IMR-90 (cell line): ENCODE data around the gene NOL9. TPM values are rescaled to one million over a fixed set of nuclear protein-coding genes. Genes with fewer than 3 reads are reported as not detected.

ENCODE experiments used
- ATAC-seq: fragments of 200-7000 bp; cut with Tn5 transposase; 2 replicates; pipeline ENCODE4 v1.9.1; 2020; ENCODE audit warnings: low read depth, mild to moderate bottlenecking, moderate library complexity
- BruUV-seq: library from RNA; stranded (reverse); fragments of 400-500 nt; replicated peaks from 2 replicates; lab custom pipeline; 2021; lab: Mats Ljungman, UMichigan
- CTCF ChIA-PET: fragments of 300-600 bp; formaldehyde crosslinking; extraction: SDS; loops from one replicate; lab custom pipeline; 2021; ENCODE audit warnings: antibody characterized with exemption; lab: Yijun Ruan, JAX
- POLR2A ChIA-PET: fragments of 300-600 bp; sonication (Branson Sonifier 250); formaldehyde crosslinking; loops from one replicate; lab custom pipeline; 2022; ENCODE audit warnings: antibody characterized with exemption; ENCODE audit not compliant: unreplicated experiment; lab: Charles Lee
- DNase-seq: peaks from one replicate; pipeline ENCODE4 v3.0.0; 2013
- H2AFZ ChIP-seq: replicated peaks from 2 replicates; pipeline ENCODE3; 2013; ENCODE audit warnings: low read length, mild to moderate bottlenecking; ENCODE audit not compliant: poor library complexity
- H2AK5ac ChIP-seq: 2 replicates; pipeline ENCODE4 v1.6.1; 2013; ENCODE audit warnings: low read depth, low read length, inconsistent platforms
- H2AK9ac ChIP-seq: replicated peaks from 2 replicates; pipeline ENCODE3; 2013; ENCODE audit warnings: mild to moderate bottlenecking, low read depth, low read length, moderate library complexity; ENCODE audit not compliant: poor library complexity
- H2BK120ac ChIP-seq: 2 replicates; pipeline ENCODE4 v1.6.1; 2013; ENCODE audit warnings: low read depth, low read length, inconsistent platforms
- H2BK15ac ChIP-seq: 3 replicates; pipeline ENCODE4 v1.6.1; 2013; ENCODE audit warnings: low read depth, low read length, inconsistent platforms
- H2BK20ac ChIP-seq: 2 replicates; pipeline ENCODE4 v1.6.1; 2013; ENCODE audit warnings: low read depth, mild to moderate bottlenecking, inconsistent platforms, low read length, moderate library complexity
- H2BK5ac ChIP-seq: 2 replicates; pipeline ENCODE4 v1.6.1; 2013; ENCODE audit warnings: mild to moderate bottlenecking, low read depth, low read length, inconsistent platforms; ENCODE audit not compliant: poor library complexity, severe bottlenecking
- H3K14ac ChIP-seq: replicated peaks from 2 replicates; pipeline ENCODE4 v1.6.1; 2013; ENCODE audit warnings: low read depth, low read length, inconsistent platforms
- H3K18ac ChIP-seq: 2 replicates; pipeline ENCODE4 v1.6.1; 2013; ENCODE audit warnings: low read depth, low read length, control low read depth
- H3K23ac ChIP-seq: 2 replicates; pipeline ENCODE4 v1.6.1; 2013; ENCODE audit warnings: low read depth, low read length, inconsistent platforms
- H3K27ac ChIP-seq: 2 replicates; pipeline ENCODE4 v1.5.1; 2013; ENCODE audit warnings: mild to moderate bottlenecking, control low read depth, low read length; ENCODE audit not compliant: insufficient read depth
- H3K27me3 ChIP-seq: 2 replicates; pipeline ENCODE4 v1.6.1; 2013; ENCODE audit warnings: low read length; ENCODE audit not compliant: control insufficient read depth, insufficient read depth
- H3K36me3 ChIP-seq: 2 replicates; pipeline ENCODE4 v1.6.1; 2013; ENCODE audit warnings: low read length, mixed read lengths; ENCODE audit not compliant: control insufficient read depth, insufficient read depth
- H3K4ac ChIP-seq: 2 replicates; pipeline ENCODE4 v1.6.1; 2013; ENCODE audit warnings: low read depth, low read length, inconsistent platforms
- H3K4me1 ChIP-seq: 2 replicates; pipeline ENCODE4 v1.6.1; 2013; ENCODE audit warnings: low read length, mixed read lengths; ENCODE audit not compliant: control insufficient read depth, insufficient read depth
- H3K4me2 ChIP-seq: 2 replicates; pipeline ENCODE4 v1.6.1; 2013; ENCODE audit warnings: low read depth, mild to moderate bottlenecking, control low read depth, low read length, moderate library complexity
- H3K4me3 ChIP-seq: 2 replicates; pipeline ENCODE4 v1.5.1; 2013; ENCODE audit warnings: low read depth, mild to moderate bottlenecking, control low read depth, low read length, moderate library complexity; ENCODE audit not compliant: insufficient read depth
- H3K56ac ChIP-seq: 2 replicates; pipeline ENCODE4 v1.6.1; 2013; ENCODE audit warnings: low read length, inconsistent platforms; ENCODE audit not compliant: insufficient read depth; ENCODE audit errors: extremely low read depth
- H3K79me1 ChIP-seq, 2 experiments: 2 replicates each; pipeline ENCODE4 v1.6.1; 2013; ENCODE audit warnings: low read length in 2 of 2, inconsistent platforms in 1 of 2, low read depth in 1 of 2
- H3K9ac ChIP-seq: 2 replicates; pipeline ENCODE4 v1.6.1; 2013; ENCODE audit warnings: low read depth, low read length, control low read depth
- H3K9me1 ChIP-seq: 2 replicates; pipeline ENCODE4 v1.6.1; 2013; ENCODE audit warnings: low read length, inconsistent platforms; ENCODE audit not compliant: insufficient read depth
- H3K9me3 ChIP-seq: 2 replicates; pipeline ENCODE4 v1.6.1; 2013; ENCODE audit warnings: low read length; ENCODE audit not compliant: control insufficient read depth, insufficient read depth
- H4K20me1 ChIP-seq: 2 replicates; pipeline ENCODE4 v1.6.1; 2013; ENCODE audit warnings: low read length, inconsistent platforms; ENCODE audit not compliant: insufficient read depth
- H4K5ac ChIP-seq: 2 replicates; pipeline ENCODE4 v1.6.1; 2013; ENCODE audit warnings: mild to moderate bottlenecking, low read depth, low read length, control low read depth
- H4K8ac ChIP-seq, 2 experiments: 2 replicates each; pipeline ENCODE4 v1.6.1; 2013; ENCODE audit warnings: low read depth in 2 of 2, low read length in 2 of 2, control low read depth in 1 of 2, inconsistent platforms in 1 of 2
- H4K91ac ChIP-seq: 2 replicates; pipeline ENCODE4 v1.6.1; 2013; ENCODE audit warnings: low read depth, low read length, inconsistent platforms; ENCODE audit not compliant: insufficient read depth
- BHLHE40 ChIP-seq: fragments of 150-350 bp; IDR thresholded peaks from 2 replicates; pipeline ENCODE4 v1.6.1; 2016; ENCODE audit warnings: mild to moderate bottlenecking, low read depth, low read length
- CEBPB ChIP-seq: IDR thresholded peaks from 2 replicates; pipeline ENCODE4 v1.6.1; 2012; ENCODE audit warnings: low read depth, low read length, improper control_type of control experiment
- CHD1 ChIP-seq: IDR thresholded peaks from 2 replicates; pipeline ENCODE4 v1.6.1; 2012; ENCODE audit warnings: low read depth, low read length, improper control_type of control experiment
- CTCF ChIP-seq: conservative IDR thresholded peaks from 2 replicates; pipeline ENCODE4 v1.5.1; 2012; ENCODE audit warnings: mild to moderate bottlenecking, low read depth, low read length, improper control_type of control experiment
- ELK1 ChIP-seq: fragments of 150-350 bp; IDR thresholded peaks from 2 replicates; pipeline ENCODE4 v1.6.1; 2016; ENCODE audit warnings: low read depth, mild to moderate bottlenecking, low read length, moderate library complexity, borderline replicate concordance
- FOS ChIP-seq: fragments of 150-350 bp; IDR thresholded peaks from 2 replicates; pipeline ENCODE4 v1.6.1; 2016; ENCODE audit warnings: low read depth, low read length
- MAFK ChIP-seq: IDR thresholded peaks from 2 replicates; pipeline ENCODE4 v1.6.1; 2012; ENCODE audit warnings: low read depth, low read length, improper control_type of control experiment
- MAZ ChIP-seq: IDR thresholded peaks from 2 replicates; pipeline ENCODE4 v1.6.1; 2012; ENCODE audit warnings: low read depth, mild to moderate bottlenecking, low read length, improper control_type of control experiment, moderate library complexity, borderline replicate concordance
- MXI1 ChIP-seq: IDR thresholded peaks from 2 replicates; pipeline ENCODE4 v1.6.1; 2012; ENCODE audit warnings: low read depth, mild to moderate bottlenecking, low read length, moderate library complexity, borderline replicate concordance
- NFE2L2 ChIP-seq: fragments of 150-350 bp; IDR thresholded peaks from 2 replicates; pipeline ENCODE4 v1.6.1; 2016; ENCODE audit warnings: low read depth, mild to moderate bottlenecking, low read length
- POLR2A ChIP-seq: IDR thresholded peaks from 2 replicates; pipeline ENCODE4 v1.6.1; 2012; ENCODE audit warnings: mild to moderate bottlenecking, low read depth, low read length
- RAD21 ChIP-seq: IDR thresholded peaks from 2 replicates; pipeline ENCODE4 v1.6.1; 2012; ENCODE audit warnings: low read length, improper control_type of control experiment
- RCOR1 ChIP-seq: IDR thresholded peaks from 2 replicates; pipeline ENCODE4 v1.6.1; 2012; ENCODE audit warnings: mild to moderate bottlenecking, low read length, improper control_type of control experiment; ENCODE audit not compliant: insufficient replicate concordance
- RFX5 ChIP-seq: IDR thresholded peaks from 2 replicates; pipeline ENCODE4 v1.8.0; 2012; ENCODE audit warnings: low read depth, mild to moderate bottlenecking, low read length, moderate library complexity
- WGBS, 2 experiments: methylation state at CpG; one replicate each; pipeline versions ENCODE4 v1.1.5 to v1.1.7; 2013; ENCODE audit warnings: missing lambda C conversion rate in 2 of 2; ENCODE audit not compliant: insufficient read length in 1 of 2; ENCODE audit errors: extremely low coverage in 2 of 2; 5-methylcytosine and 5-hydroxymethylcytosine counted together
- dilution Hi-C: fragments of 300-500 bp; cut with HindIII; formaldehyde crosslinking; loops from one replicate; pipeline ENCODE4 v1.14.3; 2018; ENCODE audit warnings: low sequenced_read_pairs; ENCODE audit not compliant: unreplicated experiment
- in situ Hi-C: fragments of 300-500 bp; cut with MboI; formaldehyde crosslinking; loops from 3 replicates; pipeline ENCODE4 v1.14.3; 2019; ENCODE audit warnings: low sequenced_read_pairs, inconsistent platforms, mixed read lengths
- intact Hi-C: fragments of 100-400 bp; cut with micrococcal nuclease; formaldehyde crosslinking; loops from 2 replicates; pipeline ENCODE4 v1.10.0; 2022
- polyA plus RNA-seq, 3 experiments: library from polyadenylated mRNA; depleted of rRNA; stranded (reverse); fragments of >200 nt; gene quantifications; 2 replicates each; pipeline ENCODE4 v1.2.3, GENCODE V29; 2012; ENCODE audit warnings: low replicate concordance in 1 of 3
- total RNA-seq: library from RNA; depleted of rRNA; stranded (reverse); fragments of >200 nt; gene quantifications from 2 replicates; pipeline ENCODE4 v1.2.3, GENCODE V29; 2012

Gene NOL9
- total and polyA plus RNA-seq, 2 of the 4 experiments (the other 2 are of a cell fraction): 13.0 to 19.2 TPM

GRCh38 chr1:6491480-6491962 lies 62.8 kb downstream of the NOL9 start, which contains the start of gene PLEKHG5:
Gene PLEKHG5 (minus strand): TSS chr1:6491667. CDS start chr1:6477571, 14,096 bp downstream.
- POLR2A ChIA-PET: no interaction called here
- dilution Hi-C loops: no loop called here

More at GRCh38 chr1:6491480-6491962, 62.8 kb downstream of the NOL9 start, which contains the start of gene PLEKHG5:
- Histone ChIP-seq H3K36me3 (no peaks in the 10 kb centered on the region), H3K79me1 (peaks cover 0 to 20% of the 10 kb centered on the region in 2 experiments; a peak in 1 of 4 replicates), H3K14ac (peak within 1 kb of the TSS; percentile 73), H3K27me3 (no peaks in the 10 kb centered on the region), H2AFZ (peak within 1 kb of the TSS; percentile 95), H3K4ac (peak within 1 kb of the TSS; percentile 94), H3K23ac (peak within 1 kb of the TSS; percentile 36; the same call in 1 of the 2 replicates), H4K8ac (peak within 1 kb of the TSS; percentile 46 to 86), H3K27ac (peak within 1 kb of the TSS; percentile 80), H2BK15ac (0 out of 3 replicates have a peak within 1 kb of the TSS, but pooled peaks have one; percentile 40), H4K91ac (peak within 1 kb of the TSS; percentile 57), H2BK120ac (peak within 1 kb of the TSS; percentile 67), H3K9ac (peak within 1 kb of the TSS; percentile 71), H2AK9ac (peak within 1 kb of the TSS; percentile 99), H3K18ac (no peak within 1 kb of the TSS), H3K4me1 (peaks cover 17% of the 10 kb centered on the region), H3K4me2 (peak within 1 kb of the TSS; percentile 58), H3K9me1 (0 out of 2 replicates have a peak, but pooled peaks cover 2% of the 10 kb centered on the region), H3K4me3 (peak within 1 kb of the TSS; percentile 66), H2BK20ac (peak within 1 kb of the TSS; percentile 57; the same call in 1 of the 2 replicates), H2BK5ac (peak within 1 kb of the TSS; percentile 53), H2AK5ac (peak within 1 kb of the TSS; percentile 81), H3K56ac (peak within 1 kb of the TSS; percentile 2; the same call in 1 of the 2 replicates), H3K9me3 (no peaks in the 10 kb centered on the region), H4K20me1 (peaks cover 6% of the 10 kb centered on the region; the same call in 1 of the 2 replicates), H4K5ac (peak within 1 kb of the TSS; percentile 67)
- no TSS peak for BruUV-seq
- CTCF ChIA-PET: no interaction called here
- WGBS, 2 experiments: 57% methylated on average over 1 of the region's 6 CpGs; no CpG with 5 or more reads in 1 of the 2 experiments
- in situ Hi-C loops (loop anchor here (10.0 kb wide), 1 partner anchor 153 kb away; no protein-coding TSS in a partner anchor), intact Hi-C loops (loop anchor here (5.0 kb wide), 1 partner anchor 244 kb away; no protein-coding TSS in a partner anchor)
- DNase-seq: peak; percentile 86
- peak; percentile 10; the same call in 1 of the 2 replicates for ATAC-seq
- no peak for TF ChIP-seq ELK1
- no peak for TF ChIP-seq CHD1
- no peak for TF ChIP-seq CTCF
- TF ChIP-seq RAD21: no peak
- TF ChIP-seq BHLHE40: no peak
- no peak; the same call in 1 of the 2 replicates for TF ChIP-seq POLR2A
- TF ChIP-seq FOS: 0 out of 2 replicates have a peak, but pooled peaks have one; percentile 12
- TF ChIP-seq RCOR1: no peak
- no peak for TF ChIP-seq MAFK
- TF ChIP-seq MXI1: no peak; the same call in 1 of the 2 replicates
- TF ChIP-seq CEBPB: no peak
- TF ChIP-seq NFE2L2: no peak
- TF ChIP-seq RFX5: no peak
- TF ChIP-seq MAZ: peak; percentile 69; the same call in 1 of the 2 replicates
